H9 (cell line): ENCODE data around the gene TTC33. TPM values are rescaled to one million over a fixed set of nuclear protein-coding genes. Genes with fewer than 3 reads are reported as not detected.

Source experiments
- DNase-seq: peaks from one replicate; pipeline ENCODE4 v3.0.0-alpha.2; 2017
- H2AFZ ChIP-seq: one replicate; pipeline ENCODE4 v1.6.1; 2013; ENCODE audit warnings: mild to moderate bottlenecking, low read length, control low read depth, moderate library complexity
- H2AK5ac ChIP-seq: 2 replicates; pipeline ENCODE4 v1.6.1; 2013; ENCODE audit warnings: low read length, control low read depth, mixed read lengths; ENCODE audit not compliant: insufficient read length
- H2BK120ac ChIP-seq: one replicate; pipeline ENCODE4 v1.6.1; 2013; ENCODE audit warnings: low read depth, mild to moderate bottlenecking, low read length, control low read depth, inconsistent platforms; ENCODE audit not compliant: poor library complexity, severe bottlenecking
- H2BK12ac ChIP-seq: 2 replicates; pipeline ENCODE4 v1.6.1; 2013; ENCODE audit warnings: low read length, control low read depth, mixed read lengths, low read depth; ENCODE audit not compliant: insufficient read length
- H2BK15ac ChIP-seq: 2 replicates; pipeline ENCODE4 v1.6.1; 2013; ENCODE audit warnings: low read depth, low read length, control low read depth
- H2BK20ac ChIP-seq: one replicate; pipeline ENCODE4 v1.6.1; 2013; ENCODE audit warnings: low read depth, mild to moderate bottlenecking, low read length, control low read depth, inconsistent platforms; ENCODE audit not compliant: poor library complexity, severe bottlenecking
- H2BK5ac ChIP-seq: 2 replicates; pipeline ENCODE4 v1.6.1; 2013; ENCODE audit warnings: low read length, control low read depth, mixed read lengths; ENCODE audit not compliant: insufficient read length
- H3K14ac ChIP-seq: 2 replicates; pipeline ENCODE4 v1.6.1; 2013; ENCODE audit warnings: low read length, control low read depth; ENCODE audit not compliant: insufficient read depth
- H3K18ac ChIP-seq: 2 replicates; pipeline ENCODE4 v1.6.1; 2013; ENCODE audit warnings: low read depth, mild to moderate bottlenecking, mixed read lengths, low read length, control low read depth; ENCODE audit not compliant: insufficient read length
- H3K23ac ChIP-seq: 2 replicates; pipeline ENCODE4 v1.6.1; 2013; ENCODE audit warnings: low read length, control low read depth, mixed read lengths, low read depth; ENCODE audit not compliant: insufficient read length
- H3K23me2 ChIP-seq: 2 replicates; pipeline ENCODE4 v1.6.1; 2013; ENCODE audit warnings: low read depth, mild to moderate bottlenecking, mixed read lengths, low read length, control low read depth; ENCODE audit not compliant: insufficient read length, poor library complexity, severe bottlenecking
- H3K27ac ChIP-seq: 2 replicates; pipeline ENCODE4 v1.5.1; 2013; ENCODE audit warnings: low read length, control low read depth, mixed read lengths, low read depth; ENCODE audit not compliant: insufficient read length
- H3K27me3 ChIP-seq: 2 replicates; pipeline ENCODE4 v1.6.1; 2013; ENCODE audit warnings: low read length, control low read depth, inconsistent platforms; ENCODE audit not compliant: insufficient read depth
- H3K4ac ChIP-seq: 2 replicates; pipeline ENCODE4 v1.6.1; 2013; ENCODE audit warnings: low read depth, mild to moderate bottlenecking, control low read depth, inconsistent platforms, low read length, moderate library complexity
- H3K4me1 ChIP-seq: 2 replicates; pipeline ENCODE4 v1.6.1; 2013; ENCODE audit warnings: low read length, control low read depth, inconsistent platforms; ENCODE audit not compliant: insufficient read depth
- H3K4me2 ChIP-seq: 2 replicates; pipeline ENCODE4 v1.6.1; 2013; ENCODE audit warnings: low read length, control low read depth, mixed read lengths; ENCODE audit not compliant: insufficient read length, insufficient read depth
- H3K56ac ChIP-seq: 2 replicates; pipeline ENCODE4 v1.6.1; 2013; ENCODE audit warnings: low read depth, mild to moderate bottlenecking, mixed read lengths, low read length, control low read depth; ENCODE audit not compliant: insufficient read length
- H3K79me1 ChIP-seq: 2 replicates; pipeline ENCODE4 v1.6.1; 2013; ENCODE audit warnings: low read depth, mild to moderate bottlenecking, moderate library complexity, low read length, control low read depth, inconsistent platforms; ENCODE audit not compliant: insufficient read depth, poor library complexity, severe bottlenecking
- H3K79me2 ChIP-seq: 2 replicates; pipeline ENCODE4 v1.6.1; 2013; ENCODE audit warnings: low read length, control low read depth, inconsistent platforms; ENCODE audit not compliant: insufficient read depth
- H3K9ac ChIP-seq: 2 replicates; pipeline ENCODE4 v1.6.1; 2013; ENCODE audit warnings: low read length, control low read depth, mixed read lengths; ENCODE audit not compliant: insufficient read length; ENCODE audit errors: extremely low read depth
- H3K9me3 ChIP-seq: one replicate; pipeline ENCODE4 v1.6.1; 2013; ENCODE audit warnings: low read depth, low read length, inconsistent platforms; ENCODE audit not compliant: control insufficient read depth
- H3T11ph ChIP-seq: one replicate; pipeline ENCODE4 v1.6.1; 2013; ENCODE audit warnings: mild to moderate bottlenecking, low read length, control low read depth, inconsistent platforms
- H4K20me1 ChIP-seq: one replicate; pipeline ENCODE4 v1.6.1; 2013; ENCODE audit not compliant: control insufficient read depth, insufficient read length, insufficient read depth
- H4K5ac ChIP-seq: 2 replicates; pipeline ENCODE4 v1.6.1; 2013; ENCODE audit warnings: low read depth, mild to moderate bottlenecking, mixed read lengths, low read length, control low read depth; ENCODE audit not compliant: insufficient read length
- H4K8ac ChIP-seq: replicated peaks from 2 replicates; pipeline ENCODE4 v1.6.1; 2013; ENCODE audit warnings: low read length, control low read depth, mixed read lengths, low read depth; ENCODE audit not compliant: insufficient read length
- H4K91ac ChIP-seq: 2 replicates; pipeline ENCODE4 v1.6.1; 2013; ENCODE audit warnings: low read depth, mild to moderate bottlenecking, moderate library complexity, mixed read lengths, low read length, control low read depth; ENCODE audit not compliant: insufficient read length
- H3K27ac Mint-ChIP-seq, 3 experiments: 2 replicates in 2 of 3; 3 replicates in 1 of 3; pipeline ENCODE4 v1.8.0; 2020 to 2021; ENCODE audit warnings: mixed read lengths in 3 of 3, mild to moderate bottlenecking in 1 of 3, moderate library complexity in 1 of 3
- H3K27me3 Mint-ChIP-seq: 2 replicates; pipeline ENCODE4 v1.8.0; 2021; ENCODE audit warnings: low read depth, mild to moderate bottlenecking, moderate library complexity, mixed read lengths
- H3K36me3 Mint-ChIP-seq, 3 experiments: 2 replicates in 2 of 3; 3 replicates in 1 of 3; pipeline ENCODE4 v1.8.0; 2020 to 2021; ENCODE audit warnings: low read depth in 3 of 3, mixed read lengths in 3 of 3; ENCODE audit not compliant: insufficient read depth in 1 of 3
- H3K4me1 Mint-ChIP-seq, 2 experiments: 2 replicates each; pipeline ENCODE4 v1.8.0; 2020; ENCODE audit warnings: mixed read lengths in 2 of 2
- H3K4me3 Mint-ChIP-seq, 2 experiments: 2 replicates in 1 of 2; 3 replicates in 1 of 2; pipeline ENCODE4 v1.8.0; 2020 to 2021; ENCODE audit warnings: mild to moderate bottlenecking in 2 of 2, mixed read lengths in 2 of 2, moderate library complexity in 1 of 2
- H3K9me3 Mint-ChIP-seq, 2 experiments: 2 replicates in 1 of 2; 3 replicates in 1 of 2; pipeline ENCODE4 v1.8.0; 2020; ENCODE audit warnings: mild to moderate bottlenecking in 2 of 2, mixed read lengths in 2 of 2, moderate library complexity in 1 of 2
- CTCF ChIP-seq: fragments of 200-600 bp; sonication (generic); conservative IDR thresholded peaks from 3 replicates; pipeline ENCODE4 v1.8.0; 2021; ENCODE audit warnings: antibody characterized with exemption, mild to moderate bottlenecking
- WGBS: extraction: QIAGEN DNeasy Blood & Tissue Kit; methylation state at CpG from one replicate; pipeline ENCODE4 v1.1.7; 2013; ENCODE audit warnings: missing lambda C conversion rate, low lambda C conversion rate, mixed read lengths; ENCODE audit not compliant: insufficient read length; ENCODE audit errors: extremely low coverage; 5-methylcytosine and 5-hydroxymethylcytosine counted together
- total RNA-seq: library from RNA; stranded (reverse); gene quantifications from 2 replicates; pipeline ENCODE4 v1.2.1, GENCODE V29; 2021

Gene TTC33
- total RNA-seq, 1 experiment from 2014 or later: 7.3 TPM

GRCh38 chr5:40784916-40785315 lies 29.2 kb upstream of the TTC33 start:
- H4K5ac ChIP-seq: no peak overlapping the region
- H3K27me3 Mint-ChIP-seq: no peaks in the 10 kb centered on the region
- no peak overlapping the region for H3K4me2 ChIP-seq
- no peak overlapping the region for H3K27ac Mint-ChIP-seq
- H3K27me3 ChIP-seq: no peaks in the 10 kb centered on the region
- H3K79me2 ChIP-seq: peaks cover 41% of the 10 kb centered on the region; the same call in 1 of the 2 replicates
- H3K27ac ChIP-seq: no peak overlapping the region
- H3K14ac ChIP-seq: no peak overlapping the region
- H3T11ph ChIP-seq: no peak overlapping the region
- no peak overlapping the region for H2BK20ac ChIP-seq
- no peak overlapping the region for H3K23ac ChIP-seq
- H3K56ac ChIP-seq: no peak overlapping the region
- no CpG with 5 or more reads among the region's 1 CpG for WGBS
- H3K4me3 Mint-ChIP-seq: no peak overlapping the region
- no peak for TF ChIP-seq CTCF
- H4K8ac ChIP-seq: no peak overlapping the region
- no peaks in the 10 kb centered on the region for H3K9me3 ChIP-seq
- H3K79me1 ChIP-seq: peaks cover 3% of the 10 kb centered on the region
- no peaks in the 10 kb centered on the region for H3K4me1 ChIP-seq
- H2AK5ac ChIP-seq: no peak overlapping the region
- H2AFZ ChIP-seq: no peak overlapping the region
- DNase-seq: no peak
- H3K18ac ChIP-seq: no peak overlapping the region
- H2BK15ac ChIP-seq: no peak overlapping the region
- no peak overlapping the region for H3K9ac ChIP-seq
- H4K20me1 ChIP-seq: no peaks in the 10 kb centered on the region
- peaks cover 12 to 22% (median 22%) of the 10 kb centered on the region in 3 experiments for H3K36me3 Mint-ChIP-seq
- H3K9me3 Mint-ChIP-seq: peaks cover 3 to 6% of the 10 kb centered on the region in 2 experiments; a peak in 4 of 5 replicates
- no peak overlapping the region for H4K91ac ChIP-seq
- H3K23me2 ChIP-seq: no peaks in the 10 kb centered on the region
- H3K4me1 Mint-ChIP-seq: no peaks in the 10 kb centered on the region; a peak in 1 of 4 replicates
- no peak overlapping the region for H2BK12ac ChIP-seq
- H2BK5ac ChIP-seq: no peak overlapping the region
- H2BK120ac ChIP-seq: no peak overlapping the region
- H3K4ac ChIP-seq: no peak overlapping the region
